ENCODE data around the gene BDKRB2.

DNA sequence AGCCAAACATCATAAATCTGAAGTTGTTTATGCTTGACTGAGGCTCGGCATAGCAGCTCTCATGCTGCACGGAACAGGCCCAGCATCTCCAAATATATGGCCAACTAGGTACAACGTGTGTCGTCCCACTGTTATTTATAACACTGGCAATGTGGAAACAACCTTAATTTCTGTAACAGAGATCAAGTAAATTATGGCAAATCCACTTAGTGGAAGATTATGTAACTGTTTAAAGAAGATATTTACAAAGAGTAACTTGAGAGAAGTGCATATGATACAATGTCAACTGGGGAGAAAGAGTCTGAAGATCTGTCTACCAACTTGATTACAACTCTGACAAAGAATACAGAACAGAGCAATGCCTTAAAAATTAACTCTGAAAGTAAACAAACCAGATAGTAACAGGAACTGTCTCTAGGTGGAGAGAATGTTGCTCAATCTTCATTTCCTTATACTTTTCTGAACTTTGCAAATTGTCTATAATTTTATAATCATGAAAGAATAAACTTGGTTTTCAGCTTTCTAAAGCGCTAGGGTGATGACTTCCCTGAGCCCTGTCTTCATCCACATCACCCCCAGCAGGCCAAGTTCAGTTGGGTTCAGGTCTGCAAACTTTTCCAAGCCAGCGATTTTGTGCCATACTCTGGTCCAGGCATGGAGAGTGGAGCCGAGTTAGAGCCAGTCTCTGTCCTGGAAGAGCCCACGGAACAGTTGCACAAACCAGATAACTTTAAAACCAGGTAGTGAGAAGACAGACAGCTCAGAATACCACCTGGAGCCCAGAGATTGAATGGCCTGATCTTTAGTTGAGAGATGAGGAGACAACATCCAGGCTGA lies 44.3 kb upstream of the BDKRB2 start:
- no peak for TF ChIP-seq EZH2 (IDR thresholded peaks at IDR 0.05; ENCODE audit: borderline replicate concordance, low read length)
- TF ChIP-seq, protein P1, sequence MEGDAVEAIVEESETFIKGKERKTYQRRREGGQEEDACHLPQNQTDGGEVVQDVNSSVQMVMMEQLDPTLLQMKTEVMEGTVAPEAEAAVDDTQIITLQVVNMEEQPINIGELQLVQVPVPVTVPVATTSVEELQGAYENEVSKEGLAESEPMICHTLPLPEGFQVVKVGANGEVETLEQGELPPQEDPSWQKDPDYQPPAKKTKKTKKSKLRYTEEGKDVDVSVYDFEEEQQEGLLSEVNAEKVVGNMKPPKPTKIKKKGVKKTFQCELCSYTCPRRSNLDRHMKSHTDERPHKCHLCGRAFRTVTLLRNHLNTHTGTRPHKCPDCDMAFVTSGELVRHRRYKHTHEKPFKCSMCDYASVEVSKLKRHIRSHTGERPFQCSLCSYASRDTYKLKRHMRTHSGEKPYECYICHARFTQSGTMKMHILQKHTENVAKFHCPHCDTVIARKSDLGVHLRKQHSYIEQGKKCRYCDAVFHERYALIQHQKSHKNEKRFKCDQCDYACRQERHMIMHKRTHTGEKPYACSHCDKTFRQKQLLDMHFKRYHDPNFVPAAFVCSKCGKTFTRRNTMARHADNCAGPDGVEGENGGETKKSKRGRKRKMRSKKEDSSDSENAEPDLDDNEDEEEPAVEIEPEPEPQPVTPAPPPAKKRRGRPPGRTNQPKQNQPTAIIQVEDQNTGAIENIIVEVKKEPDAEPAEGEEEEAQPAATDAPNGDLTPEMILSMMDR (IDR thresholded peaks at IDR 0.05; ENCODE audit: low read length) = no peak

Data from OCI-LY1 (cell line).